HCT116 (cell line): ENCODE measurements around the gene GGT6. TPM values are rescaled to one million over a fixed set of nuclear protein-coding genes. Genes with fewer than 3 reads are reported as not detected.

Source experiments
- ATAC-seq: fragments of 200-7000 bp; cut with Tn5 transposase; 2 replicates; pipeline ENCODE4 v1.9.1; 2020; ENCODE audit warnings: mild to moderate bottlenecking, moderate library complexity
- Bru-seq: library from RNA; stranded (reverse); fragments of 400-500 nt; gene quantifications from one replicate; lab custom pipeline; 2021; lab: Mats Ljungman, UMichigan
- BruChase-seq, 2 experiments: library from RNA; stranded (reverse); fragments of 400-500 nt; gene quantifications; one replicate each; lab custom pipeline; 2021; lab: Mats Ljungman, UMichigan
- BruUV-seq: library from RNA; stranded (reverse); fragments of 400-500 nt; replicated peaks from 2 replicates; lab custom pipeline; 2021; lab: Mats Ljungman, UMichigan
- CTCF ChIA-PET: fragments of 300-600 bp; sonication (Branson Sonifier 250); formaldehyde crosslinking; loops from one replicate; lab custom pipeline; 2021; ENCODE audit warnings: antibody characterized with exemption; lab: Charles Lee
- POLR2A ChIA-PET: fragments of 300-600, 350-600 bp; sonication (Branson Sonifier 250); formaldehyde crosslinking; loops from one replicate; lab custom pipeline; 2021; ENCODE audit warnings: antibody characterized with exemption; lab: Charles Lee
- RAD21 ChIA-PET, 2 experiments: fragments of 300-600 bp; sonication (Branson Sonifier 250); formaldehyde crosslinking; loops; one replicate each; lab custom pipeline; 2023; ENCODE audit warnings: low total read pairs in 2 of 2; ENCODE audit not compliant: uncharacterized antibody in 2 of 2, unreplicated experiment in 2 of 2, low non-redundant PET in 1 of 2; lab: Charles Lee
- DNase-seq: peaks from one replicate; pipeline ENCODE4 v3.0.0-alpha.2; 2010; ENCODE audit warnings: low read depth, low spot score
- H2AFZ ChIP-seq: fragments of 200-600 bp; shearing (Covaris generic), sonication (generic); 2 replicates; pipeline ENCODE4 v1.6.1; 2017; ENCODE audit warnings: low read depth, mixed run types, mixed read lengths, antibody characterized with exemption, low read length; ENCODE audit not compliant: poor library complexity, severe bottlenecking
- H3K27ac ChIP-seq: 2 replicates; pipeline ENCODE4 v1.5.1; 2012; ENCODE audit warnings: low read depth, low read length
- H3K27me3 ChIP-seq: fragments of 200-600 bp; sonication (generic); 2 replicates; pipeline ENCODE4 v1.6.1; 2016; ENCODE audit warnings: mixed run types, low read length, mixed read lengths; ENCODE audit not compliant: insufficient read depth
- H3K36me3 ChIP-seq, 2 experiments: fragments of 200-500 bp in 1 of 2; fragments of 200-600 bp in 1 of 2; sonication (Bioruptor generic) in 1 of 2; sonication (generic) in 1 of 2; 2 replicates each; pipeline versions ENCODE4 v1.5.1 to v1.6.1; 2014 to 2016; ENCODE audit warnings: low read length in 2 of 2, inconsistent platforms in 1 of 2, mixed read lengths in 1 of 2, mixed run types in 1 of 2; ENCODE audit not compliant: insufficient read depth in 2 of 2, control insufficient read depth in 1 of 2
- H3K4me1 ChIP-seq, 2 experiments: fragments of 200-600 bp in 1 of 2; sonication (generic) in 1 of 2; 2 replicates each; pipeline versions ENCODE4 v1.5.1 to v1.6.1; 2012 to 2017; ENCODE audit warnings: low read length in 2 of 2, inconsistent platforms in 1 of 2, mild to moderate bottlenecking in 1 of 2, mixed read lengths in 1 of 2, mixed run types in 1 of 2, moderate library complexity in 1 of 2; ENCODE audit not compliant: insufficient read depth in 2 of 2, control insufficient read depth in 1 of 2
- H3K4me2 ChIP-seq: fragments of 200-600 bp; sonication (generic); 2 replicates; pipeline ENCODE4 v1.6.1; 2017; ENCODE audit warnings: mixed run types, low read length, mixed read lengths
- H3K4me3 ChIP-seq, 2 experiments: fragments of 200-600 bp in 1 of 2; sonication (generic) in 1 of 2; replicated peaks in 1 of 2; 2 replicates each; pipeline ENCODE4 v1.5.1; 2011 to 2016; ENCODE audit warnings: low read length in 2 of 2, control low read depth in 1 of 2, low read depth in 1 of 2, mild to moderate bottlenecking in 1 of 2, mixed read lengths in 1 of 2, mixed run types in 1 of 2
- H3K79me2 ChIP-seq: fragments of 200-600 bp; sonication (generic); 2 replicates; pipeline ENCODE4 v1.6.1; 2017; ENCODE audit warnings: mild to moderate bottlenecking, mixed run types, low read length, moderate library complexity, mixed read lengths; ENCODE audit not compliant: insufficient read depth
- H3K9ac ChIP-seq: fragments of 200-600 bp; sonication (generic); 2 replicates; pipeline ENCODE4 v1.6.1; 2016; ENCODE audit warnings: low read length, mixed read lengths
- H3K9me2 ChIP-seq: fragments of 200-600 bp; sonication (generic), shearing (Covaris generic); 2 replicates; pipeline ENCODE4 v1.6.1; 2017; ENCODE audit warnings: mixed run types, mild to moderate bottlenecking, moderate library complexity; ENCODE audit not compliant: insufficient read depth
- H3K9me3 ChIP-seq, 2 experiments: fragments of 200-500 bp in 1 of 2; fragments of 200-600 bp in 1 of 2; sonication (Bioruptor generic) in 1 of 2; sonication (generic) in 1 of 2; 2 replicates each; pipeline ENCODE4 v1.6.1; 2014 to 2017; ENCODE audit warnings: low read length in 2 of 2, mixed read lengths in 2 of 2, inconsistent platforms in 1 of 2, low read depth in 1 of 2, mild to moderate bottlenecking in 1 of 2, mixed run types in 1 of 2, moderate library complexity in 1 of 2; ENCODE audit not compliant: control insufficient read depth in 1 of 2, insufficient read depth in 1 of 2
- H4K20me1 ChIP-seq: fragments of 200-600 bp; sonication (generic), shearing (Covaris generic); 2 replicates; pipeline ENCODE4 v1.6.1; 2017; ENCODE audit warnings: mixed run types, mild to moderate bottlenecking, moderate library complexity; ENCODE audit not compliant: insufficient read depth
- CTCF ChIP-seq, 3 experiments: fragments of 200-600 bp in 1 of 3; sonication (generic) in 1 of 3; IDR thresholded peaks in 2 of 3; conservative IDR thresholded peaks in 1 of 3; 2 replicates each; pipeline ENCODE4 v1.5.1; 2012 to 2017; ENCODE audit warnings: low read depth in 2 of 3, low read length in 2 of 3, antibody characterized with exemption in 1 of 3, borderline replicate concordance in 1 of 3, control low read depth in 1 of 3, mild to moderate bottlenecking in 1 of 3, mixed read lengths in 1 of 3, mixed run types in 1 of 3, moderate library complexity in 1 of 3; ENCODE audit not compliant: insufficient read depth in 1 of 3
- EZH2 ChIP-seq: fragments of 200-600 bp; sonication (generic); IDR thresholded peaks from 2 replicates; pipeline ENCODE4 v1.6.1; 2017; ENCODE audit warnings: antibody characterized with exemption, mixed run types
- EZH2phosphoT487 ChIP-seq: fragments of 200-600 bp; IDR thresholded peaks from 2 replicates; pipeline ENCODE4 v1.6.1; 2018; ENCODE audit warnings: antibody characterized with exemption, borderline replicate concordance
- FOSL1 ChIP-seq: IDR thresholded peaks from 2 replicates; pipeline ENCODE4 v1.6.1; 2012; ENCODE audit warnings: low read depth
- POLR2A ChIP-seq: IDR thresholded peaks from 2 replicates; pipeline ENCODE4 v1.7.0; 2011; ENCODE audit warnings: borderline replicate concordance; ENCODE audit not compliant: insufficient read depth, insufficient read length; ENCODE audit errors: extremely low read depth
- POLR2AphosphoS5 ChIP-seq: IDR thresholded peaks from 2 replicates; pipeline ENCODE4 v1.6.1; 2011; ENCODE audit warnings: mild to moderate bottlenecking, low read depth, low read length, moderate library complexity
- RAD21 ChIP-seq: IDR thresholded peaks from 2 replicates; pipeline ENCODE4 v1.6.1; 2012; ENCODE audit warnings: low read depth, mild to moderate bottlenecking
- SIN3A ChIP-seq: IDR thresholded peaks from 2 replicates; pipeline ENCODE4 v1.6.1; 2012; ENCODE audit warnings: low read depth
- TCF7L2 ChIP-seq: IDR thresholded peaks from 2 replicates; pipeline ENCODE4 v1.7.0; 2011; ENCODE audit warnings: borderline replicate concordance, inconsistent platforms; ENCODE audit not compliant: insufficient read depth, insufficient read length; ENCODE audit errors: extremely low read depth
- YY1 ChIP-seq: IDR thresholded peaks from 2 replicates; pipeline ENCODE4 v1.6.1; 2011; ENCODE audit warnings: low read length, low read depth, moderate library complexity, mild to moderate bottlenecking; ENCODE audit not compliant: insufficient replicate concordance; ENCODE audit errors: extremely low read depth
- intact Hi-C: fragments of 100-400 bp; cut with micrococcal nuclease; formaldehyde crosslinking; loops from 2 replicates; pipeline ENCODE4 v1.10.0; 2022
- long read RNA-seq: library from polyadenylated mRNA; unstranded; transcript quantifications from one replicate; pipeline ENCODE4 v2.0.0, GENCODE V29; 2021; ENCODE audit not compliant: unreplicated experiment
- polyA plus RNA-seq: library from polyadenylated mRNA; unstranded; fragments of >200 nt; gene quantifications from 2 replicates; pipeline ENCODE4 v1.2.1, GENCODE V29; 2012; ENCODE audit warnings: missing spikeins
- total RNA-seq: library from RNA; stranded (reverse); gene quantifications from one replicate; pipeline ENCODE4 v1.2.1, GENCODE V29; 2021; ENCODE audit not compliant: unreplicated experiment
- TF ChIP-seq, protein P1 (sequence below): IDR thresholded peaks from 2 replicates; pipeline ENCODE4 v1.6.1; 2012

Gene GGT6, protein sequence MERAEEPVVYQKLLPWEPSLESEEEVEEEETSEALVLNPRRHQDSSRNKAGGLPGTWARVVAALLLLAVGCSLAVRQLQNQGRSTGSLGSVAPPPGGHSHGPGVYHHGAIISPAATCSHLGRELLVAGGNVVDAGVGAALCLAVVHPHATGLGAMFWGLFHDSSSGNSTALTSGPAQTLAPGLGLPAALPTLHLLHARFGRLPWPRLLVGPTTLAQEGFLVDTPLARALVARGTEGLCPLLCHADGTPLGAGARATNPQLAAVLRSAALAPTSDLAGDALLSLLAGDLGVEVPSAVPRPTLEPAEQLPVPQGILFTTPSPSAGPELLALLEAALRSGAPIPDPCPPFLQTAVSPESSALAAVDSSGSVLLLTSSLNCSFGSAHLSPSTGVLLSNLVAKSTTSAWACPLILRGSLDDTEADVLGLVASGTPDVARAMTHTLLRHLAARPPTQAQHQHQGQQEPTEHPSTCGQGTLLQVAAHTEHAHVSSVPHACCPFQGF
- total RNA-seq (0.10 TPM), Bru-seq, nascent RNA (not detected), BruChase-seq, experiment 1, labeled RNA remaining after a 6-hour chase (not detected), BruChase-seq, experiment 2, labeled RNA remaining after a 2-hour chase (percentile 16 among the genes with signal in this experiment)
- polyA plus RNA-seq, result 0.03 TPM in 1 of 2 replicates, not detected in the other
- long read RNA-seq, result 0 reads

- BruUV-seq, result no TSS peak
- no peaks in the 10 kb centered on the region for H3K9me3 ChIP-seq
- H3K27me3 ChIP-seq, result no peaks in the 10 kb centered on the region
- no peak within 1 kb of the TSS for H3K4me3 ChIP-seq
- no peaks in the 10 kb centered on the region for H3K9me2 ChIP-seq
- CTCF ChIA-PET, result no interaction called here
- H3K27ac ChIP-seq, result no peak within 1 kb of the TSS
- DNase-seq, result no peak
- peaks cover 5% of the 10 kb centered on the region; the same call in 1 of the 2 replicates for H3K79me2 ChIP-seq
- intact Hi-C loops, result no loop called here
- no peaks in the 10 kb centered on the region for H3K36me3 ChIP-seq
- RAD21 ChIA-PET, result no interaction called here
- no peak within 1 kb of the TSS for H2AFZ ChIP-seq
- no peak for ATAC-seq
- H3K4me2 ChIP-seq, result no peak within 1 kb of the TSS
- POLR2A ChIA-PET, result no interaction called here
- no peaks in the 10 kb centered on the region for H4K20me1 ChIP-seq
- peaks cover 0 to 12% of the 10 kb centered on the region in 2 experiments; a peak in 3 of 4 replicates for H3K4me1 ChIP-seq
- TF ChIP-seq FOSL1 (no peak), TCF7L2 (no peak), SIN3A (no peak), RAD21 (no peak), POLR2AphosphoS5 (no peak), POLR2A (no peak), CTCF (IDR thresholded peaks at IDR 0.05 in 2 of 3, conservative IDR thresholded peaks at IDR 0.05 in 1 of 3; ENCODE audit: borderline replicate concordance in 1 of 3, insufficient read depth in 1 of 3, low read depth in 2 of 3, low read length in 2 of 3) (no peak), YY1 (no peak), EZH2phosphoT487 (no peak), EZH2 (no peak)
- TF ChIP-seq, protein P1, sequence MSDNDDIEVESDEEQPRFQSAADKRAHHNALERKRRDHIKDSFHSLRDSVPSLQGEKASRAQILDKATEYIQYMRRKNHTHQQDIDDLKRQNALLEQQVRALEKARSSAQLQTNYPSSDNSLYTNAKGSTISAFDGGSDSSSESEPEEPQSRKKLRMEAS, result no peak
- no peak within 1 kb of the TSS for H3K9ac ChIP-seq
Measured at GRCh38 chr17:4560421-4560820, at the start of gene GGT6. GGT6 (minus strand) TSS chr17:4560577; CDS start chr17:4560521, 56 bp downstream.
